Measurements from ENCODE around the gene ENO3.

The ENO3 gene

DNA sequence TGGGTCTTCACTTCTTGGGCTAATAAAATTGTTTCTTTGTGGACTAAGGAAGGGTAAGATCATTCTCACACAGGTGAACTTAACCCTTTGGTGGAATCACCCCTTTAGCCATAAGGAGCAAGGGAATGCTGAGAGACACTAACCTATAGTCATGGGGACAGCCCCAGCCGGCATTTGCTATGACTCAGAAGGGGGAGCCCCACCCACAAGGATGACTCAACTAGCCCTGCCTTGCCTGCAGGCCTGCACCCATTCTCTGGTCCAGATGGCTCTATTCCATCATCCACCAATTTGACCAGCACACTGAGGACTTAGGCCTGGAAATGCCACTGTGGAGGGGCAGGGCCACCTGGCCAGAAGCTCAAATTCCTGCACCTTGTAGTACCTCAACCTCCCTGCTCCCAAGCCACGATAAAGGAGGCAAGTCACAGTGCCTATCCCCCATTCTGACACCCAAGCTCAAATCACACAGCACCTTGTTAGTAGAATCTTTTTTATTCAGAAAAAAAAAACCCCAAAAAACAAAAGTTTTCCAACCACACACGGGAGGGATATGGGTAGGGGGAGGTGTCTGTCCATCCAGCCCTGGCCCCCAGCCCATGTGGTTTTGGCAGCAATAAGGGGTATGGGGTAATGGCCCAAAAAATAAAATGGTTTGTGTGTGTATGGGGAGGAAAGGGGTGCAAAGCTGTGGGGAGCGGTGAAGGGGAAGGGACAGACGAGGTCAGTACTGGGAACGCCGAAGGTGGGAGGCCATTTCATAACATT, 5.6 kb upstream of the ENO3 start:
- TF ChIP-seq, protein P1, sequence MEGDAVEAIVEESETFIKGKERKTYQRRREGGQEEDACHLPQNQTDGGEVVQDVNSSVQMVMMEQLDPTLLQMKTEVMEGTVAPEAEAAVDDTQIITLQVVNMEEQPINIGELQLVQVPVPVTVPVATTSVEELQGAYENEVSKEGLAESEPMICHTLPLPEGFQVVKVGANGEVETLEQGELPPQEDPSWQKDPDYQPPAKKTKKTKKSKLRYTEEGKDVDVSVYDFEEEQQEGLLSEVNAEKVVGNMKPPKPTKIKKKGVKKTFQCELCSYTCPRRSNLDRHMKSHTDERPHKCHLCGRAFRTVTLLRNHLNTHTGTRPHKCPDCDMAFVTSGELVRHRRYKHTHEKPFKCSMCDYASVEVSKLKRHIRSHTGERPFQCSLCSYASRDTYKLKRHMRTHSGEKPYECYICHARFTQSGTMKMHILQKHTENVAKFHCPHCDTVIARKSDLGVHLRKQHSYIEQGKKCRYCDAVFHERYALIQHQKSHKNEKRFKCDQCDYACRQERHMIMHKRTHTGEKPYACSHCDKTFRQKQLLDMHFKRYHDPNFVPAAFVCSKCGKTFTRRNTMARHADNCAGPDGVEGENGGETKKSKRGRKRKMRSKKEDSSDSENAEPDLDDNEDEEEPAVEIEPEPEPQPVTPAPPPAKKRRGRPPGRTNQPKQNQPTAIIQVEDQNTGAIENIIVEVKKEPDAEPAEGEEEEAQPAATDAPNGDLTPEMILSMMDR (IDR thresholded peaks at IDR 0.05) = no peak

DNA sequence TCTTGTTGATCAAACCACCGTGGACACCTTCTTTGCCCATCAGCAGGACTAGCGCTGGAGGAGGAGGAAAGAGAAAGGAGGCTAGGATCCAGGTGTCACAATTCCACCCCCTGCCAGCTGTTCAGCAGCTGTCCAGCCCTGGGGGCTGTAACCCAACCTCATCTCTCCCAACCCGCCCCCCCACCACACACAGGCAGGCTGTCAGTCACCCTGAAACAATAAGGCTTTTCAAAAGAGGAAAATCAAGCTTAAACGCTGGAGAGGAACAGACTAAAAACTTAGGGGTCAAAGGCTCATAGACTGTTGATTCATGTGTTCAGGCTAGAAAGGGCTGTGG, 5.0 kb upstream of the ENO3 start:
- TF ChIP-seq, protein P1 (IDR thresholded peaks at IDR 0.05) = no peak

DNA sequence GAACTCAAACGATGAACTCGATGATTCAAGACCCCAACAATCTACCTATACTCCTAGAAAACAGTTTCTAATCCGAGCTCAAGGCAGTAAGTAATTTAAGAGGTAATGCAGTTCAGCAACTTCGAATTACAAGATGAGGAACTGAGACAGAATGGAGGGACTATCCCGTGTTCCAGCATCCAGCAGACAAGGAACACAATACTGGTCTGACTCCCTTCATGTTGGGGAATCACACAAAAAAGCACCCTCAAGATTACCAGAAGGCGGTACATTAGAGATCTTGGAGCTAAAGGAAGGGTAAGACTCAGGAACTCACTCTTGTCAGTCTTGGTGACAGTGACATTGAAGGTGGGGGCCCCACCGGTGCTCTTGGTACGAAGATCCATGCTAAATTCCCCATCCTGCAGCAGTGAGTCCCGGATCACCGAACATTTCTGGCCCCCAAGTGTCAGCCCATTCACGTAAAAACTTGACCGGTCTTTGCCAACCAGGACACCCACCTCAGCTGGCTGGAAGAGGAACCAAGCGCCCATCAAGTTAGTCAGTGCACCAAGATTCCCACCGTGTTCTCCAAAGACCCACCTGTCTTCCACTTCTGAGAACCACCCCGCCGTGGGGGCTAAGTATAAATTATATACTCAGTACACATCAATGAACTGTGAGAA, 4.5 kb upstream of the ENO3 start:
- TF ChIP-seq, protein P1 (IDR thresholded peaks at IDR 0.05) = no peak

DNA sequence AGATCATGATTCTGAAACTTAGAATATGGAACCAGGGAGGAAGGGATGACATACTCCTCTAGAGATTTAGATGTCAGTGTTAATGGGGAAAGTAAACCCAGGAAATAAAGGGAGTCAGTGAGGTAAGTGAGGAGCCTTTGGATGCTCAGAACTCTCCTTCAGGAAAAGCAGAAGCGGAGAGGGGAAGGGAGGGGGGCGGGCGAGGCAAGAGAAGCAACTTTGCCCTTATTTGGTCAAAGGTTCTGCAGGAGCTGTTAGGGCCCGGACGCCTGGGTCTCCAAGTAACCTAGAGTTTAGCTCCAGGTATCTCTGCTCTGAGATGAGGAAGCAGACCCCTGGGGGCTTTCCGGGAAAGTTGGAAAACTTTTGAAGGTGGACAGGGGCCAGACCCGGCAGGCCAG, 3.9 kb upstream of the ENO3 start:
- TF ChIP-seq, protein P1 (IDR thresholded peaks at IDR 0.05) = no peak

DNA sequence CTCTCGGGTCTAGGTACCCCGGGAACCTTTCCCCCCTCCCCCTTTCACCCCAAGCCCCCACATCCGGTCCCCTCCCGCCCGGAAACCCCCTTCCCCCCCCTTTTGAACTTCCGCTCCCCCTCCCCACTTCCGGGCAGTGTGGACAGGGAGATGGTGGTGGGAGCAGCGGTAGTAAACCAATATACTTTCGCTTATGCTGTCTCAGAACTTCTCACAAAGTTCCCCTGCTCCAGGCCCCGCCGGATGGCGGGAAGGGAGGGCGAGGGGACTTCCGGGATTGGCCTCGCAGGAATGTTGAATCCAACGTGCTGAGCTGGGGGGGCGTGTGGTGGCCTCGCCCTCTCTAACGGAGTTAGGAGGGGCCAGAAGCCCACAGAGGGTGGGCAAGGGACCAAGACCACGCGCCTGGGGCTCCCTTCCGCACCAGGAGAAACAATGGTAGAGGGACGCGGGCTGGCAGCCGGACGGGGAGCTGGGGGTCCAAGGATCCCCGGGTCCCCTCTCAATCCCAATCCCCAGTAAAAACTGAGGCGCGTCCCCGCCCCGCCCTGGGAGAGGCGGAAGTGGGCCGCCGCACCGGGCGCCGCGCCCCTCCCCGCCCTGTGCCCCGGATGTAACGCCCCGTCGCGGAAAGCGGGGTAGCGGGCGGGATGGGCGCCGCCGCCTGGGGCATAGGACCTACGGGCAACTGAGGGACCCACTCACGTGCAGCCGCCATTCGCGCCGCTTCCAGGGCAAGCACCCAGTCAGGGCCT, 3.3 kb upstream of the ENO3 start:
- TF ChIP-seq, protein P1 (IDR thresholded peaks at IDR 0.05) = no peak

DNA sequence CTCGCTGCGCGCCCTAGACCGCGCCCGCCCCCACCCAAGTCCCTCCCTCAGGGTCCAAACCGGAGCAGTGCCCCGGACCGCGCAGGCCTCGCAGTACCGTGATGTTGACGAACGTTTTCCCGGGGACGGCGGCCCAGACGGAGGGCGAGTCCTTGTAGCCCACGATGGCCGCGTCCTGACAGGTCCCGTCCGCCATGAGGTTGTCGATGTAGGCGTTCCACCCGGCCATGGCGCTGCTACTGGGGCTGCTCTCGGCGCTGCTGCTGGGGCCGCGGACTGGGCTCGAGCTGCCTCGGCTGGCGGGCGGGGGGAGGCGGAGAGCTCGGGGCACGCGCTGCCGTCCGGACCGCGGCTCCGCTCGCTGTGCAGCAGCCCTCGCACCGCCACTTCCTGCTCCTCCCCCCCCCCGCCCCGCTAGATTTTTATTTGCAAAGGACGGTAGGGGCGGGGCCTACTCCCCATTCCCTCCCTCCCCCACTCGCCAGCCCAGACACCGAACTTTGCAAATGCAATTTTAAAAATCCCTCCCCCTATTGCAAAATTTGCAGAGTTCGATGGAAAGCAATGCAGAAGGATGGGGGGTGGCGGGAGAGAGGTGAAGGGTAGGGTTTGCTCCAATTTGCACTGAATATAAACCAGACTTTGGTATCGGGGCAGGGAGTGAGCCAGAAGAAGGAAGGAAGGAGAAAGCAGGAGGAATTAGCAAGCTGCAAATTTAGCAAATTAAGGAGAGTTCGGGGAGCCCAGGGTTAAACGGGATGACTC, 2.6 kb upstream of the ENO3 start, which contains the start of gene PFN1:
Gene PFN1, minus strand, starts transcription at position 365 of the 765 bp plus-strand sequence. Its CDS starts 136 bp downstream, at position 229.
- TF ChIP-seq, protein P1 (IDR thresholded peaks at IDR 0.05) = no peak

DNA sequence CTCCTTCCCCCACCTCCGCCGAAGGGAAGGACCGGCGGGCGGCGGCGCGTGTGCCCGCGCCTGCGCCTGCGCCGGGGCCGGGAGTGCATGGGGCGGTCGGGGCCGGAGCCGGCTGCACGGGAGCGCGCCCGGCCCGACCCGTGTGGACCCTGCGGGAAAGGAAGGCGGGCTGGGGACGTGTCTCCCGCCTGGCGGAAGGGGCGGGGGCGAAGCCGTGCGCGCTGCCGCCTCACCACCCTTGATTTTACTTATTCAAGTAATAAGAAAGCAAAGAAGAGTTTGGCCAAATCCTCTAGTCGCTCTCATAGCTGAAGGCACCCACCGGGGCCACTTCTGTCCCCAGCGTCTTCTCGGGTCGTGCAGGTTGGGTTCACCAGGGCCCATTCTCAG, 2.0 kb upstream of the ENO3 start:
- TF ChIP-seq, protein P1 (IDR thresholded peaks at IDR 0.05) = no peak

Data from LNCAP (cell line).